Globus pallidus (tissue), 1 donor: Measurements from ENCODE around the gene MYOZ2.

Experiments
- DNase-seq: peaks from one replicate; pipeline ENCODE4 v3.0.0-alpha.2; 2015; ENCODE audit warnings: low spot score

MYOZ2 gene

GRCh38 chr4:119197772-119198212, 62.2 kb downstream of the MYOZ2 start:
- no peak for DNase-seq

- DNase-seq = peak; percentile 26
Measured at GRCh38 chr4:119204916-119205315, 69.3 kb downstream of the MYOZ2 start.

GRCh38 chr4:119205690-119206089, 70.1 kb downstream of the MYOZ2 start:
- DNase-seq = no peak

GRCh38 chr4:119206178-119206577, 70.5 kb downstream of the MYOZ2 start:
- DNase-seq = no peak

- DNase-seq = no peak
Measured at GRCh38 chr4:119207051-119207450, 71.4 kb downstream of the MYOZ2 start.

- DNase-seq = no peak
Measured at GRCh38 chr4:119209077-119209476, 73.4 kb downstream of the MYOZ2 start.

GRCh38 chr4:119209586-119209985, 74.0 kb downstream of the MYOZ2 start:
- no peak for DNase-seq

- DNase-seq = no peak
Measured at GRCh38 chr4:119210775-119211174, 75.1 kb downstream of the MYOZ2 start.

GRCh38 chr4:119211867-119212233, 76.2 kb downstream of the MYOZ2 start:
- DNase-seq = no peak

GRCh38 chr4:119212234-119212963, 76.8 kb downstream of the MYOZ2 start, which contains the start of gene USP53:
USP53 (plus strand) TSS chr4:119212713; CDS start chr4:119239760, 27,047 bp downstream.
- DNase-seq = peak; percentile 83

GRCh38 chr4:119212964-119213606, 77.5 kb downstream of the MYOZ2 start:
- peak; percentile 64 for DNase-seq

GRCh38 chr4:119218093-119218492, 82.5 kb downstream of the MYOZ2 start:
- DNase-seq = no peak

- DNase-seq = no peak
Measured at GRCh38 chr4:119221412-119221811, 85.8 kb downstream of the MYOZ2 start.

GRCh38 chr4:119227690-119228089, 92.1 kb downstream of the MYOZ2 start:
- no peak for DNase-seq

- DNase-seq = no peak
Measured at GRCh38 chr4:119228406-119228805, 92.8 kb downstream of the MYOZ2 start.

- DNase-seq = no peak
Measured at GRCh38 chr4:119229908-119230687, 94.5 kb downstream of the MYOZ2 start.

GRCh38 chr4:119231491-119231890, 95.9 kb downstream of the MYOZ2 start:
- no peak for DNase-seq

- DNase-seq = no peak
Measured at GRCh38 chr4:119232286-119232685, 96.7 kb downstream of the MYOZ2 start.

- no peak for DNase-seq
Measured at GRCh38 chr4:119233191-119233590, 97.6 kb downstream of the MYOZ2 start.

- DNase-seq = no peak
Measured at GRCh38 chr4:119233750-119234149, 98.1 kb downstream of the MYOZ2 start.

- no peak for DNase-seq
Measured at GRCh38 chr4:119237201-119237600, 101.6 kb downstream of the MYOZ2 start.
